Measurements from ENCODE around the gene SNRK. TPM values are rescaled to one million over a fixed set of nuclear protein-coding genes. Genes with fewer than 3 reads are reported as not detected.

Gene SNRK
- total RNA-seq, 1 donor from 2014 or later: 139 TPM

DNA sequence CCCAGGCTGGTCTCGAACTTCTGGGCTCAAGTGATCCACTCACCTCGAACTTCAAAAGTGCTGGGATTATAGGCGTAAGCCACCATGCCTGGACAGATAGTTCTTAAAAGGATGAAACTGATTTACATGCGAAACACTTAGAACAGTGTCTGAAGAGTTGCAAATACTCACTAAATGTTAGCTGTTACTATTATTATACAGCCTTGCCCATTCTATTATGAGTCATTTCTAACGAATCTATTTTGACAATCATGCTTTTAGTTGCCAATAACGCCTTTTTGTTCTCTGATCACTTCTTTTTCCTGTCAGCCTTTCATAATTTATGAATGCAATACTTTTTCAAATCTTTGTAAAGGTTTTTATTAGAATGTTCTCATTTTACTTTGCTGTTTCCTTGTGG is 112.7 kb downstream of the SNRK start:
- TF ChIP-seq, protein P1, sequence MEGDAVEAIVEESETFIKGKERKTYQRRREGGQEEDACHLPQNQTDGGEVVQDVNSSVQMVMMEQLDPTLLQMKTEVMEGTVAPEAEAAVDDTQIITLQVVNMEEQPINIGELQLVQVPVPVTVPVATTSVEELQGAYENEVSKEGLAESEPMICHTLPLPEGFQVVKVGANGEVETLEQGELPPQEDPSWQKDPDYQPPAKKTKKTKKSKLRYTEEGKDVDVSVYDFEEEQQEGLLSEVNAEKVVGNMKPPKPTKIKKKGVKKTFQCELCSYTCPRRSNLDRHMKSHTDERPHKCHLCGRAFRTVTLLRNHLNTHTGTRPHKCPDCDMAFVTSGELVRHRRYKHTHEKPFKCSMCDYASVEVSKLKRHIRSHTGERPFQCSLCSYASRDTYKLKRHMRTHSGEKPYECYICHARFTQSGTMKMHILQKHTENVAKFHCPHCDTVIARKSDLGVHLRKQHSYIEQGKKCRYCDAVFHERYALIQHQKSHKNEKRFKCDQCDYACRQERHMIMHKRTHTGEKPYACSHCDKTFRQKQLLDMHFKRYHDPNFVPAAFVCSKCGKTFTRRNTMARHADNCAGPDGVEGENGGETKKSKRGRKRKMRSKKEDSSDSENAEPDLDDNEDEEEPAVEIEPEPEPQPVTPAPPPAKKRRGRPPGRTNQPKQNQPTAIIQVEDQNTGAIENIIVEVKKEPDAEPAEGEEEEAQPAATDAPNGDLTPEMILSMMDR (IDR thresholded peaks at IDR 0.05; ENCODE audit: unreplicated experiment): no peak
- peaks cover 9% of the 10 kb centered on the region for H3K36me3 Mint-ChIP-seq (ENCODE audit: low read depth, unreplicated experiment)
- H3K27ac Mint-ChIP-seq (ENCODE audit: unreplicated experiment): no peak overlapping the region
- peaks cover 10% of the 10 kb centered on the region for H3K27me3 Mint-ChIP-seq (ENCODE audit: unreplicated experiment)
- peaks cover 50% of the 10 kb centered on the region for H3K4me1 Mint-ChIP-seq (ENCODE audit: unreplicated experiment)
- H3K4me3 Mint-ChIP-seq (ENCODE audit: unreplicated experiment): no peak overlapping the region
- DNase-seq (ENCODE audit: low spot score): no peak
- no peaks in the 10 kb centered on the region for H3K9me3 Mint-ChIP-seq (ENCODE audit: unreplicated experiment)

DNA sequence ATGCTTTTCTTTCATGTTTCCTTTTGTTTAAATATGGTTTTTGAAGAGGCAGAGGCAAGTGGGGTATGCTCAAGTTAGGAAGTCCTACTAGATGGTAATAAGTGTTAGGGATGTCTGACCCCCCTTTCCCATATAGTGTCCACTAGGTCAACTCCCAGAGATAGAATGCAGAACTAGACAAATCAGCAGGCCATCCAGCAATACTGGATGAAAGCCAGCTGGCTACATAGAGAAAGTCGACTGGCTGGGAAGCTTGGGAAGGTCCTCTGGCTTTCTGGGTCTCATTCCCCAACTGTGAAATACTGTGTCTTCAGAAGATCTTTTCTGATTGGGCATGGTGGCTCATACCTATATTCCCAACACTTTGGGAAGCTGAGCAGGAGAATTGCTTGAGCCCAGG is 113.8 kb downstream of the SNRK start:
- Mint-ChIP-seq H3K4me1 (ENCODE audit: unreplicated experiment) (peaks cover 42% of the 10 kb centered on the region), H3K9me3 (ENCODE audit: unreplicated experiment) (no peaks in the 10 kb centered on the region), H3K4me3 (ENCODE audit: unreplicated experiment) (no peak overlapping the region), H3K36me3 (ENCODE audit: low read depth, unreplicated experiment) (peaks cover 5% of the 10 kb centered on the region), H3K27ac (ENCODE audit: unreplicated experiment) (no peak overlapping the region), H3K27me3 (ENCODE audit: unreplicated experiment) (peaks cover 6% of the 10 kb centered on the region)
- no peak for DNase-seq (ENCODE audit: low spot score)
- TF ChIP-seq, protein P1 (IDR thresholded peaks at IDR 0.05; ENCODE audit: unreplicated experiment): no peak

Other genes with a start within 250 kb of the SNRK start
- gene POMGNT2, start 180.5 kb upstream of the SNRK start, total RNA-seq (ENCODE audit: unreplicated experiment): 12.1 TPM

Data from endothelial cell (in vitro differentiated cells).